ENCODE measurements around the gene SMIM3.
A peak's percentile ranks its signal among the peaks of the same experiment; 100 is the strongest.

The SMIM3 gene

DNA sequence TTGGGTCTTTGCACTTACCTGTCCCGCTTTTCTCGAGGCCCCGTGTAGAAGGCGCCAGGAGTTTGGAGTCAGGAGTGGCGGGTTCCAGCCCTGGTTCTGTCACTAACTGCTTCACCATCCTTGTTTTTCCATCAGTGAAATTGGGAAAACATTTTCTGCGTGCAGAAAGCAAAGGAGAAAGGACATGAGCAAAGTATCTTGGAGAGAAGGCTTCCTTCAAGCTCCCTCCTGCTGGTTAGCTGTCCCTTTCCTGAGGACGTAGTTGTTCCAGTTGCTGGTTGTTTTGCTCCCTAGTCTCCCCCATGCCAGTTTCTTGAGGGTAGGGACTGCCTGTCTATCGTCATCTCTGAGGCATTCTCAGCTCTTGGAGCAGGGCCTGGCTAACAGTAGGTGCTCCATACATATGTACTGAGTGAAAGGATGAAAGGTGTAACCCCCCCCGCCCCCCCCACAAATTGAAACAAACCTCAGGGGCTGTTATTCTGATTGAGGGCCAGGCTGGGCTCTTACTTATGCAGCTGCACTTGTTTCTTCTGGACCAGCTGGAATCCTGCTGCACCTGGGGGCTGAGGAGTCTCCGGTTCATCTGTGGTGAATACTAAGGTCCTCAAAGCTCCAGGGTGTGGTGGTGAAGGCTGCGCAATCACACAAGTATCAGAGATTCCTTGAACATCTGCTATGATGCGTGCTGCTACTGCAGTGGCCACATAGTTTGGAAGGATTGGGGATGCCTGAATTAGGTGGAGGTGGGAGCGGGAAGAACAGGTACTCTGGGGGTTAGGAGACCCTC lies 1.0 kb downstream of the SMIM3 start:
- no peak for TF ChIP-seq CTCF (conservative IDR thresholded peaks at IDR 0.05; ENCODE audit: low read depth, low read length)
- peak; percentile 62 for DNase-seq (ENCODE audit: low read depth)
- H3K4me3 ChIP-seq (ENCODE audit: low read depth, low read length) = peak overlapping the region; percentile 89

- peak; percentile 62 for DNase-seq (ENCODE audit: low read depth)
- peak overlapping the region; percentile 89 for H3K4me3 ChIP-seq (ENCODE audit: low read depth, low read length)
- TF ChIP-seq CTCF (conservative IDR thresholded peaks at IDR 0.05; ENCODE audit: low read depth, low read length) = no peak
These were observed 1.7 kb downstream of the SMIM3 start for GRCh38 chr5:150780187-150780692.

DNA sequence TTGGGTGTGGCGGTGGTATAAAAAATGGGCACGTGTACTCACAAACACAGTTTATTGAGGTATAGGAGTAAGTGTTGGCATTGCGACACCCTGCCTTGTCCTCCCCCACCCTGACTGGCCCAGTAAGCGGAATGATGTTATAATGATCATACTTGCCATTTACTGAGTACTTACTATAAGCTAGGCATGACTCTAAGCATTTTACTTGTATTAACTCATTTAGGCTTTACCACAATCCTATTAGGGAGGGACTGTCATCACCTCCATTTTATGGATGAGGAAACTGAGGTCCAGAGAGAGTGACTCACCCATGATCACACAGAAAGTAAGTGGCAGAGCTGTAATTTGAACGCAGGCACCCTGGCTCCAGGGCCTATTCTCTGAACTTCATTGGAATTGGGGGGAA lies 2.3 kb downstream of the SMIM3 start:
- TF ChIP-seq CTCF (conservative IDR thresholded peaks at IDR 0.05; ENCODE audit: low read depth, low read length) = no peak
- peak overlapping the region; percentile 89 for H3K4me3 ChIP-seq (ENCODE audit: low read depth, low read length)
- peak; percentile 57 for DNase-seq (ENCODE audit: low read depth)

DNA sequence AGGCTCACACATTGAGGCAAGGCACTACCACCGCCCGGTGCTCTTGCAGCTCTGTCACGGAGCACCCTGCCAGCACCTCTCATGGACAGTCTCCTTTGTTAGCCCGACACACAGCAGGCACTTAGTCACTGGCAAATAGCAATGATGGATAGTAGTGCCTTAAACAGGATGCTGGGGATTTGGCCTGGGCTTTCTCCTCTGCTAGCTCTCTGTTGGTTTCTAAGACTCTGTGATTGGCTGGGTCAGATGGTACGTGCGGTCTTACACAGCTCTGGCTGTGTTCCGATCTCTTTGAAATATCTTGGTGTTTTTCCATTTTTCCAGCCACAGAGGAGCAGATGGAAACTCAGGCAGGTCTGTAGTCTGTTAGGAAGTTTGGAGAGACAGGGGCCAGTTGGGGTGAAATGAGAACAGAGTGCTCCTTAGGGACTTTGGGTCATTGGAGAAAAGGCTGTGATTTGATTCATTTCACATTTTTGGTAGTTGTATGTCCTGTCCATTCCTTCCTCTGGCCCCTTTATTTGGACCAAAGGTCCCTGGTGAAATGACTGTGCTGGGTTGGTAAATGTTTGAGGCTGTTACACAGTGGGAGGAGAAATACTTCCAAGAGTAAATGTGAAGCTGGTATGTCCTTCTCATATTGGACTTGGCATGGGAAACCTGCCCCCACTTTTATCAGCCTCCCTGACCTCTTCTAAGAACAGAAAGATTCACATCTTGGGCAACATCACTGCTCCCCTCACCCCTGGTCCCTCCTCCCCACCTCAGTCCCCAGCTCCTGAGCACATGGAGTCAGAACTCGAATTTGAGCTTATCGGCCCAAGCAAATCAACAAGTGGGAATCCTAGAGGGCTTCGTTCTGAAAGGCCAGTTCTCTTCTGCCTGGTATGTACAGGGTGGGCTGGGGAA lies 3.4 kb downstream of the SMIM3 start:
- no peak for TF ChIP-seq CTCF (conservative IDR thresholded peaks at IDR 0.05; ENCODE audit: low read depth, low read length)
- H3K4me3 ChIP-seq (ENCODE audit: low read depth, low read length) = peak overlapping the region; percentile 89
- peak; percentile 89 for DNase-seq (ENCODE audit: low read depth)

GRCh38 chr5:150782850-150783249 lies 4.3 kb downstream of the SMIM3 start:
- no peak for DNase-seq (ENCODE audit: low read depth)
- TF ChIP-seq CTCF (conservative IDR thresholded peaks at IDR 0.05; ENCODE audit: low read depth, low read length) = no peak
- no peak overlapping the region for H3K4me3 ChIP-seq (ENCODE audit: low read depth, low read length)

- H3K4me3 ChIP-seq (ENCODE audit: low read depth, low read length) = peak overlapping the region; percentile 21
- DNase-seq (ENCODE audit: low read depth) = peak; percentile 93
- TF ChIP-seq CTCF (conservative IDR thresholded peaks at IDR 0.05; ENCODE audit: low read depth, low read length) = no peak
These were observed 4.9 kb downstream of the SMIM3 start for GRCh38 chr5:150783422-150783928.
